AG08396 (cell line): ENCODE results near the gene TSPAN3.

ENCODE experiments used
- DNase-seq: peaks from one replicate; pipeline ENCODE4 v3.0.0; 2012; ENCODE audit warnings: low spot score, mixed read lengths

The TSPAN3 gene

DNA sequence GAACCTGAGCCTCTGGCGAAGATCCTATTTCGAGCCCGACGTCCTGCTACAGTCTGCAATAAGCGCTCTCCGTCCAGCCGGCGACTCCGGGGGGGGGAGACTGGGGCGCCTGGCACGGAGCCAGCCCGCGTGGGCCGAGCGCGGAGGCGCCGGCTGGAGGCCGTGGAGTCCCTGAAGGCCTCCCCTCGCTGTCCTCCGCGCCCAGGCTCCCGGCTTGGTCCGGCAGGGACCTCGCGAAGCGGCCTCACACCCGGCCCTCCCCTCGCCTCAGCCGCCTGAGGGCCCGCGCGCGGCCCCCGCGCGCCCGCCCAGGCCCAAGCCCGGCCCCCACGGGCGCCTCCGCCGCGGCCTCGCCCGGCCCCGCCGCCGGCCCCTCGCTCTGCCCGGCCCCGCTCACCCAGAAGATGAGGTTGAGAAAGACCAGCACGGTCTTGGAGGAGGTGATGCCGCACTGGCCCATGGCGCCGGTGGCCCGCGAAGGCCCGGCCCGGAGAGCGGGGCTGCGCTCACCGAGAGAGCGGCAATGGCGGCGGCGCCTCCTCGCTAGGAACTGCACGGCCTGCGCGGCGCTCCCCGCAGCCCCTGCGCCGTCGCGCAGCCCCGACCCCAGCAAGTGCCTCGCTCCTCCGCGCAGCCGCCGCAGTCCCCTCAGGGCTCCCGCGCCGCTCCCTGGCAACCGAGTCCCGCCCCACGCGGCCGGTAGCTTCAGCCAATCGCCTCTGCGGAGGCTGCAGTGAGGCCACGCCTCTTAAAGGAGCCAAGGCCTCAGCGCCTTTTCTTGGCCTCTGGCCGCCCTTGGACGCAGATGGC, at the start of gene TSPAN3:
TSS of gene TSPAN3 (minus strand) at position 615 of the 810 bp plus-strand sequence. CDS start at position 460, 155 bp downstream.
- peak; percentile 95 for DNase-seq

- no peak for DNase-seq
These were observed 49.7 kb upstream of the TSPAN3 start for GRCh38 chr15:77120576-77120975.

- no peak for DNase-seq
These were observed 48.5 kb upstream of the TSPAN3 start for GRCh38 chr15:77119446-77119845.

GRCh38 chr15:77118882-77119321, 48.0 kb upstream of the TSPAN3 start:
- peak; percentile 57 for DNase-seq

- DNase-seq, result no peak
These were observed 44.3 kb upstream of the TSPAN3 start for GRCh38 chr15:77115179-77115578.

- DNase-seq, result no peak
These were observed 42.1 kb upstream of the TSPAN3 start for GRCh38 chr15:77112838-77113504.

- DNase-seq, result no peak
These were observed 40.9 kb upstream of the TSPAN3 start for GRCh38 chr15:77111789-77112188.

DNA sequence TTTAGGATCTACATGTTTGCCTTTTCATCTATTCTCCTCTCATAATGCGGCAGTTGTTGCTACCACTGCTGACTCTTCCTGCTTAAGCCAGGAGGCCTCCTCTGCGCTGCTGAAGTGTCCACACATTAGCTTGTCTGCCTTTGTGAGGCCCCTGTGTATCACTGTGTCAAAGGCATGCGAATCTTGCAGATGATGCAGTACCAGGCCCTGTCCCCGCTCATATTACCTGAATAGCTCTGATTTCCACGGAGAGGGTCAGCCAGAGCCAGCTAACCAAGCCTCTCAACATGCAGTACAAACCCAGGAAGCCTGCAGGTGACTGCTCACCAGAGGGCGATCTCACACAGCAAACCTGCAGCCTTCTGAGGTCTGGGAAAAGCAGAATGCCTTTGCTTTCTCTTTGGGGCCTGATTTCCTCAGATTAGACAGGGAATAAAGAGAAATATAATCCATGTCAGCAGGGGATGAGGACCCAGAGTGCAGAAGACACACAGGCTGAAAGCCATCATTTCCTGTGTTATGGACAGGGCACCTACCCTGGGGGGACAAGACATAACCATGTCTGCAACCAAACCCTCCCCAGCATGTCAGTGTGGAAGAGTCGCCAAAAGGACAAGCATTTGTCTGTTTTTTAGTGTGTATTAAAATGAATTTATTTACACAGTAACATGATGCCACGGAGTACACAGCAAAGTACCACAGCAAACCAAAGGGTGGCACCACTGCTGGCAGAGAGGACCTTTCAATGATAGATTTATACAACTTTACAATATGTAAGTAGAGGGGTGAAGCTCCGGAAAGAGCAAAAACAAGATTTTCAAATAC, 36.8 kb upstream of the TSPAN3 start:
- peak; percentile 61 for DNase-seq

DNA sequence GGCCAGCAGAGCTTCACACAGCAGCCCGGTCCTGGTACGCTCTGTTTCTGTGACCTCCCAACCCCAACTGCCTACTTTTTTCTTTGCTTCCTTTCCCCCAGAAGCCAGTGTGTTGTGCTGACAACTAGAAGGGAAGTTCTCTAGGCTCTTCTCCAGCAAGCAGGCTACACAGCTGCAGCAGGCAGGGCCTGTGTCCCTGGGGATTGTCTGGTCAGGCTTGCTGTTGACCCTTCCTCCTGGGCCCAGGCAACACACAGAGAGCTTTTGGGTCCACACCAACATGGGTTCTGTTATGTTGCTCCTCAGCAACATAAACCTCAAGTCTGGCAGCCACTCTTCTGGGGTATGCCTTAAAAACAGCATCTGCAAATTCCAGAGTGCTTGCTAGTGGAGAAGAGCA, 36.2 kb upstream of the TSPAN3 start:
- DNase-seq, result no peak

DNA sequence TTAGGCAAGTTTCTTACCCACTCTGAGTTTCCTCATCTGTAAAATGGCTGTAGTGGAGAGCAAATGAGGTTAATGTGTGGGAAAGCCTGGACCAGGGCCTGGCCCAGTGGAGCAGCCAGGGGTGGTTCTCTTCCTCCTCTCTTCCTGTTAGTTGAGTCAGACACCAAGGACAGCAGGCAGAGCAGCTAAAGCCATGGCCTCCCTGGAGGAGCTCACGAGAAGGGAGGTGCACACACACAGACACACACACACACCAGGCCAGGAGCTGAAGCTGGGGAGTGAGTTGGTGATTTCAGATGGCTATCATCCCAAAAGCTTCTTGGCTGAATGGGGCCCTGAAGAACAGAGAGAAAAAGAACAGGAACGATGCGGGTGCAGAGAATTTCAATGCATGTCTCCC, 33.2 kb upstream of the TSPAN3 start:
- DNase-seq, result no peak

GRCh38 chr15:77099741-77100463, 29.0 kb upstream of the TSPAN3 start:
- no peak for DNase-seq

DNA sequence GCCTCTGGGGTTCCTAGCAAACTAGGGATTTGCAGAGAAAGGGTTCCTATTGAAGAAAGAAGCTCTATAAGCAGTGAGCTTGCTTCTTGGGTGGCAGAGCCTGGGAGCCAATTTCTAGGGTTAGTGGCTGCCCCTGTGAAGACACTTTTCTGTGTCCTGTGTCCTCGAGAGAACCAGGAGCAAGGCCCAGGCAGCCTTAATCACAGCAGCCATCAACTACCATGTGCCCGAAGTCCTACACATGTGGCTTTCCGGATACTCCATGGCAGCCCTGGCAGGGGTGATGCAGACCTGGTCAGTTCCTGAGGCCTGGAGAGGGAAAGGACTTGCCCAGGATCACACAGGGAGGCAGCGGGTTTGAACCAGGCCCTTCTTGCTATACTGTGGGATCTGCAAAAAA, 27.7 kb upstream of the TSPAN3 start:
- DNase-seq, result no peak

DNA sequence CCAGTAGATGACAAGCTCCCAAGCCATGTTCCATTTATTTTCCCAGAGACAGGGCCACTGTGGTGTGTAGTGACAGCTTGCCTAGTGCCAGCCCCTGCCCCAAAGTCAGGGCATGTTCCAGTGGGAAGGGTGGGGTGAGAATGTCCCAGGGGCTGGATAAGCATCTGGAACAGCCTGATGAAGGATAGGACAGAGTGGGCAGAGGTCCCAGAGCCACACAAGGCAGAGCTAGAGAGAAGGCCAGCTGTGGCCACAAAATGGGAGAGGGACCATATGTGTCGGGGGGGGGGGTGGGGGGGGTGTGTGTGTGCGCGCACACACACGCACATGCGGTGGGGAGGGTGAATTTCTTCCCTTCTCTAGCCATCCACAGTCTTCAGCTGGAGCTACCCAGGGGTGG, 27.0 kb upstream of the TSPAN3 start:
- no peak for DNase-seq

- no peak for DNase-seq
These were observed 26.4 kb upstream of the TSPAN3 start for GRCh38 chr15:77097248-77097721.

GRCh38 chr15:77096541-77096940, 25.6 kb upstream of the TSPAN3 start:
- DNase-seq, result no peak

DNA sequence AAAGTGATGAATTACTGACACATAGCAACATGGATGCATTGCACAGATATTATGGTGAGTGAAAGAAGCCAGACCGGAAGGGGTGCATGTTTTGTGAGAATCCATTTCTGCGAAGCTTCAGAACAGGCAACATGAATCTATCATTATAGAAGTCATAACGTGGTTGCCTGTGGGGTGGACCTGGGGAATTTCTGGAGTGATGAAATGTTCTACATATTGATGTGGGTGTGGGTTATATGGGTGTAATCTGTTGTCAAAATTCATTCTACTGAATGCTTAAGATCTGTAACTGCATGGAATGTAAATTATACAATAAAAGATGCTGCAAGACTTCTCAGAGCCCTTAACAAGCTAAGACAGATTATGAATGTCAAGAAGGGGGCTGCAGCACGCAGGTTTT, 25.2 kb upstream of the TSPAN3 start:
- DNase-seq, result no peak

DNA sequence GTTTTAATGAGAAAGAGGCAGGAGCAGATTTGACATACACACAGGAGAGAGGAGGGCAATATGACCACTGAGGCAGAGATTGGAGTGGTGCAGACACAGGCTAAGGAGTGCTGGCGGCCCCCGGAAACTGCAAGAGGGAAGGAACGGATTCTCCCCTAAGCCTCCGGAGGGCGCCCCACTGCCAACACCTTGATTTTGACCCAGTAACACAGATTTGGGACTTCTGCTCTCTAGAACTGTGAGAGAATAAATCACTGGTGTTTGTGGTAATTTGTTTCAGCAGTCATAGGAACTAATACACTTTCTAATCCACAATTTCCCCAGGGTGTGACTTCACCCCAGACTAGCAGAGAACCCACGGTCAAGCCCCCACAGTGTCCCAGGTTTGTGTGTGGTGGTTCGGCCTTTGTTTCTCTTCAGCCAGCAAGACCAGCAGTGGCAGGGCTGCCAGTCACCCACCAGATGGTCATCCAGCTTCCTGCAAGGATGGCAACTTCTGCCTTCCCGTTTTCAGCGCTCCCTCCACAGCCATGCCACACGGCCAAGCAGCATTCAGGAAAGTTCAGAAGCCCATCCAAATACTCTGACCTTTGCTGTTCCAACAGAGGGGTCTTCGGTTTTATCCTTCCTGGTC, 23.6 kb upstream of the TSPAN3 start:
- DNase-seq, result no peak

- DNase-seq, result no peak
These were observed 22.5 kb upstream of the TSPAN3 start for GRCh38 chr15:77093436-77093835.

GRCh38 chr15:77091097-77091496, 20.2 kb upstream of the TSPAN3 start:
- no peak for DNase-seq

- DNase-seq, result no peak
These were observed 16.3 kb upstream of the TSPAN3 start for GRCh38 chr15:77087213-77087612.

GRCh38 chr15:77085297-77085696, 14.4 kb upstream of the TSPAN3 start:
- peak; percentile 69 for DNase-seq
